Midbrain (tissue), 1 donor: Measurements from ENCODE around the gene B3GNT5.

ENCODE experiments used
- DNase-seq: peaks from one replicate; lab custom pipeline; 2025; lab: John Stamatoyannopoulos, UW

The B3GNT5 gene

GRCh38 chr3:183265834-183266417 lies 12.9 kb downstream of the B3GNT5 start:
- no peak for DNase-seq

- DNase-seq: no peak
Observed at GRCh38 chr3:183266454-183266853, 13.4 kb downstream of the B3GNT5 start.

- no peak for DNase-seq
Observed at GRCh38 chr3:183267140-183267539, 14.1 kb downstream of the B3GNT5 start.

- DNase-seq: no peak
Observed at GRCh38 chr3:183268366-183268765, 15.3 kb downstream of the B3GNT5 start.

GRCh38 chr3:183269345-183269744 lies 16.3 kb downstream of the B3GNT5 start:
- DNase-seq: no peak

- DNase-seq: no peak
Observed at GRCh38 chr3:183270344-183270743, 17.3 kb downstream of the B3GNT5 start.

- no peak for DNase-seq
Observed at GRCh38 chr3:183272142-183272541, 19.1 kb downstream of the B3GNT5 start.

GRCh38 chr3:183272791-183273190 lies 19.7 kb downstream of the B3GNT5 start:
- DNase-seq: no peak

- no peak for DNase-seq
Observed at GRCh38 chr3:183274609-183275008, 21.6 kb downstream of the B3GNT5 start.

- DNase-seq: no peak
Observed at GRCh38 chr3:183275418-183275817, 22.4 kb downstream of the B3GNT5 start.

GRCh38 chr3:183275937-183276336 lies 22.9 kb downstream of the B3GNT5 start:
- DNase-seq: no peak

- no peak for DNase-seq
Observed at GRCh38 chr3:183277260-183277659, 24.2 kb downstream of the B3GNT5 start.

- no peak for DNase-seq
Observed at GRCh38 chr3:183278479-183279088, 25.5 kb downstream of the B3GNT5 start.

GRCh38 chr3:183279371-183279770 lies 26.3 kb downstream of the B3GNT5 start:
- no peak for DNase-seq

GRCh38 chr3:183281126-183281797 lies 28.2 kb downstream of the B3GNT5 start:
- DNase-seq: no peak

GRCh38 chr3:183283886-183284285 lies 30.8 kb downstream of the B3GNT5 start:
- DNase-seq: no peak

- DNase-seq: no peak
Observed at GRCh38 chr3:183284570-183284969, 31.5 kb downstream of the B3GNT5 start.

GRCh38 chr3:183285318-183285717 lies 32.3 kb downstream of the B3GNT5 start:
- no peak for DNase-seq

- DNase-seq: peak; percentile 35
Observed at GRCh38 chr3:183285828-183286457, 32.9 kb downstream of the B3GNT5 start.

GRCh38 chr3:183287301-183287971 lies 34.4 kb downstream of the B3GNT5 start:
- no peak for DNase-seq

GRCh38 chr3:183288117-183288516 lies 35.1 kb downstream of the B3GNT5 start:
- DNase-seq: no peak

- no peak for DNase-seq
Observed at GRCh38 chr3:183290216-183290615, 37.2 kb downstream of the B3GNT5 start.
